ENCODE results near the gene ATP6V0E2.
"Not testable (repeated sequence)": the region's sequence is repeated elsewhere in the genome, so short reads cannot be mapped to it uniquely, and the experiment has no call there.

Gene ATP6V0E2

GRCh38 chr7:149878523-149878921 lies 4.8 kb downstream of the ATP6V0E2 start:
- DNase-seq (ENCODE audit: low spot score): no peak
- FAIRE-seq: no peak

DNA sequence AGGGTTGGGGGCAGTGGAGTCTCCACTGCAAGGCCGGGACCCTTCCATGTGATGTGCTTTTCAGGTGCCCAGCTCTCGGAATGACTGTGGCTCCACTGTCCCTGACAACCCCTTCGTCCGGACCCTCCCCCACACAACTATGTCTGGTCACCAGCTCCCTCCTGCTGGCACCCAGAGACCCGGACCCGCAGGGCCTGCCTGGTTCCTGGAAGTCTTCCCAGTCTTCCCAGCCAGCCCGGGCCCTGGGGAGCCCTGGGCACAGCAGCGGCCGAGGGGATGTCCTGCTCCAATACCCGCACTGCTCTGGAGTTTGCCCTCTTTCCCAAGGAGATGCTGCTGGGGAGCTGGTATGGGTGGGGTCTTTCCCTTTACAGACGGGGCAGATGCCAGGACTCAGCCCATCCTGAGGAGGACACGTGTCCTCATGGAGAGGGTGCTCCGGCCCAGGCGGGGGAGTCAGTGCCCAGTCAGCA lies 5.5 kb downstream of the ATP6V0E2 start:
- no peak for FAIRE-seq
- DNase-seq (ENCODE audit: low spot score): no peak

DNA sequence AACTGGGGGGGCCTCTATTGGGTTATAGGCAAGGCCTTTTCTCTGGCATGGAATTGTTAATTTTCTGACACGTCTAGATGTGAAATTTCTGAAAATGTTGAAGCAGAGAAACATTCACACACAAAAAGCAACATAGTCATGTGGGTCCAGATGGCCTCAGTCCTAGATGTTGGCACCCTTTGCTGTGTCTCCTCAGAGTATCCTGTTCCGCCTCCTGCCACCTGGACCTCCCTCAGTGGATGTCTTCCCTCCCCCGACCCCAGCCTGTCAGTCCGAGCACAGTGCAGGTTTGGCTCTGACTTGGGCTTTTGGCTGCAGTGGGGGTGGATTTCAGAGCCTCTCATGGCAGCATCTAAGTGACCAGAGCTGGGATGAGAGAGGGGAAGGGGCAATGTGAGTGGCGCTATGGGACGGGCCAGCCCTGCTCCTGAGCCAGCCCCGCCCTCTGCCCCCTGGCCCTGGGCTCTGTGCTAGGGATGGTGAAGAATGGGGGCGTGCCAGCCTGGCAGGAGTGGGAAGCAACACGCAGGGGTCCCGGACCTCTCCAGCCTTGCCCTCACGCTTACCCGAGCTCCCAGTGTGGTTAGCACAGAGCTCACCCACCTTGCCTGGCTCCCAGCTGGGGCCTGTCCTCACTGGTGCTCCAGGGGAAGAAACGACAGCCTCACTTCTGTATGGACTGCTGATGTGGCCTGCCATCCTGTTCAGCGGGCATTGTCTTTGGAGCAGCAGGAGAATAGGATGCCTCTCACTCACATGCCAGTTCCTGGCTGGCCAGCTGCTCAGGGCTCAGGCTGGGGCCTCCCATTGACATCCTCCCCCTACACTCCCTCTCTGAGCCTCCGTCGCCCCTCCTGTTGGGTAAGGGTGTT lies 6.2 kb downstream of the ATP6V0E2 start:
- no peak for FAIRE-seq
- DNase-seq (ENCODE audit: low spot score): no peak

DNA sequence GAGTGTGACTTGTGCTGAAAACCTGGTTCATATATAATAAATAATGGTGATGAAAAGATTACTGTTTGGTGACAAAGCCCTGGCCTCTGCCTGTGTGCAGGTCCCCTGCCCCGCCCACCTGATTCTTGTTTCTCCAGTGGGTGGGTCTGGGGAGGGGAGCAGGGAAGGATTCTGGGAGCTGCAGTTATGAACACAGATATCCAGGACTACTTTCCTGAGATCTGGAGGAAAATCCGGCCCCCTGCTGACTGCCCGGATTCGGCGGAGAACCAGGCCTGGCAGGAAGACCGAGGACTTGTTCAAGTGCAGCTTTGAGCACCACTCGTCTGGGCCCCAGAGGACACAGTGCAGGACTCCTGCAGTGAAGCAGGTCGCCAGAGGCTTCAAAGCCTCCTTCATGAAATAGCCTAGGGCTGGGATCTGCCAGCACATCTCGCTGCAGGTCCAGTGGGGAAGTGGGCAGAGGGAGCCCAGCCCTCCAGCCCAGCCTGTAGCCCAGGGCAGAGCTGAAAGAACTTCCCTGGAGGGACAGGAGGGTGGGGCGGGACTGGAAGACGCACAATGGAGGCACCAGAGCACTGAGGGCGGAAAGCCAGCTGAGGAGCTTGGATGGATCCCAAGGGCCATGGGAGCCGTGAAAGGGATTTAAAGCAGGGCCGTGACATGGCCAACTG lies 7.0 kb downstream of the ATP6V0E2 start:
- DNase-seq (ENCODE audit: low spot score): no peak
- FAIRE-seq: no peak

- DNase-seq (ENCODE audit: low spot score) (no peak), FAIRE-seq (no peak)
Measured at GRCh38 chr7:149881328-149882247, 7.8 kb downstream of the ATP6V0E2 start.

DNA sequence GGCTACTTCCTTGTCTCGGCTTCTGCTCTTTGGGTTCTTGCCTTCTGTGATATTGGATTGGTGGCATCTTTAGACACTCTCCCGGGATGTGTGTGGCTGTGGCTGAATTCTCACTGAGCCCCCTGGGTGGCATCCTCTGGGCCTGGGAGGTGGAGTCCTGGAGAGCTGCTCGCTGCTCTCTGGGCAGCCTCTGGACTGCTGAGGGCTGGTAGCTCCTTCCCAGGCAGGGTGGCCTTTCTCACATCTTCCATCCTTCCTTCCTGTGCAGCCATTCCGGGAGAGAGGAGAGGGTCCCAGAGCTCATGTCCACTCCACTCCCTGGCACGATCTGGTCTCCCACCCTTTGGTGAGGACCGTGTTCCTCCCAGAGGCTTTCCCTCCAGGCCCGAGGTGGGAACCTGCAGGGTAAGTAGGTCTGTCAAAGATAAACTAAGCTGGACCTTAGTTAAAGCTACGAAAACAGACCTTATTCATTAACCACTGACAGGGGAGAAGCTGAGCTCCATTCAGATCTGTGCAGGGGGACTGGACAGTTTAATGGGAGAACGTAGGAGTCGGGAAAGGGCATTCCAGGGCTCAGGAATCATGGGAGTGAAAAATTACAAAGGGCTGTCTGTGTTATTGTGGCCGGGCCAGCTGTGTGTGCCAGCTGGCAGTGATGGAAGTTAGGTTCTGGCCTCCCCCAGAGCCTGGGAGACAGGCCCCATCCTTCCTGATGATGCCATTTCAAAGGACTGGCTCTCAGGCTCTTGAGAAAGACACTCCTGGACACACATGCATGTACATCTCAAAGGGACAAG lies 8.7 kb downstream of the ATP6V0E2 start:
- DNase-seq (ENCODE audit: low spot score): no peak
- no peak for FAIRE-seq

GRCh38 chr7:149883048-149883438 lies 9.3 kb downstream of the ATP6V0E2 start:
- DNase-seq (ENCODE audit: low spot score): no peak
- FAIRE-seq: no peak

DNA sequence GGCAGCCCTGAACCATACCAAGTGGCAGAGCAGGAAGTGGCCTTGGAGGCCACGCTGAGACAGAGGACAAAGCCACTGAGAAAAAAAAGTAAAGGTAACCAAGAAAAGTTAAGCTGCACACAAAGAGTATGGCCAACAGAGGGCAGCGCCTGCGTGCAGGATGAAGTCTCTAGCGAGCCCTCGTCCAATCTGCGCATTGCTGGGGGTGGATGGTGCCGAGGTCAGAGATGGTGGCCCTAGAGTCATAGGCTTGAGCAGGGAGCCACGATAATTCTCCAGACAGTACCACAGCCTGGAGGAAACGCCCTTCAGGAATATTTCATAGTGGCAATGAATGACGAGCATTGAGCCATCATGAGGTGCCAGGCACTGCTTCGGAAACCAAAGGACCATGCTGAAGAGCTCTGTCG lies 9.7 kb downstream of the ATP6V0E2 start:
- no peak for FAIRE-seq
- DNase-seq (ENCODE audit: low spot score): peak; percentile 11

DNA sequence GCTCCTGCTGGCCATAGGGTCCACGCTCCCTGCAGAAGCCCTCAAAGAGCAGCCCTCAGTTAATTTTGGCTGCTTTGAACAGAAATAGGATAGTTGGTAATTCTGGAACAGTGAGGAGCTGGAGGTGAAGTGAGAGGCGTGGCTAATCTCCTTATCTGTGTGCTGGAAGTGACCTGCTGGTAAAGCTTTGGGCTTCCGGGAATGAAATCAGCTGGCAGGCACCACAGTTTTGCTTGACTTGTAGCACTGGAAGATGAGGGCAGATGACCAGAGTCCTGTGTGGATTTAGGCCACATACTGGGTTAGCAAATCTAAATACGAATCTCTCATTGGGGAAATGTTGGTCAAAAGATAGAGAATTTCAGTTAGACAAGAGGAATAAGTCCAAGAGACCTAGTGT lies 10.2 kb downstream of the ATP6V0E2 start:
- DNase-seq (ENCODE audit: low spot score) (no peak), FAIRE-seq (no peak)

- DNase-seq (ENCODE audit: low spot score) (no peak), FAIRE-seq (no peak)
Measured at GRCh38 chr7:149884541-149884940, 10.8 kb downstream of the ATP6V0E2 start.

DNA sequence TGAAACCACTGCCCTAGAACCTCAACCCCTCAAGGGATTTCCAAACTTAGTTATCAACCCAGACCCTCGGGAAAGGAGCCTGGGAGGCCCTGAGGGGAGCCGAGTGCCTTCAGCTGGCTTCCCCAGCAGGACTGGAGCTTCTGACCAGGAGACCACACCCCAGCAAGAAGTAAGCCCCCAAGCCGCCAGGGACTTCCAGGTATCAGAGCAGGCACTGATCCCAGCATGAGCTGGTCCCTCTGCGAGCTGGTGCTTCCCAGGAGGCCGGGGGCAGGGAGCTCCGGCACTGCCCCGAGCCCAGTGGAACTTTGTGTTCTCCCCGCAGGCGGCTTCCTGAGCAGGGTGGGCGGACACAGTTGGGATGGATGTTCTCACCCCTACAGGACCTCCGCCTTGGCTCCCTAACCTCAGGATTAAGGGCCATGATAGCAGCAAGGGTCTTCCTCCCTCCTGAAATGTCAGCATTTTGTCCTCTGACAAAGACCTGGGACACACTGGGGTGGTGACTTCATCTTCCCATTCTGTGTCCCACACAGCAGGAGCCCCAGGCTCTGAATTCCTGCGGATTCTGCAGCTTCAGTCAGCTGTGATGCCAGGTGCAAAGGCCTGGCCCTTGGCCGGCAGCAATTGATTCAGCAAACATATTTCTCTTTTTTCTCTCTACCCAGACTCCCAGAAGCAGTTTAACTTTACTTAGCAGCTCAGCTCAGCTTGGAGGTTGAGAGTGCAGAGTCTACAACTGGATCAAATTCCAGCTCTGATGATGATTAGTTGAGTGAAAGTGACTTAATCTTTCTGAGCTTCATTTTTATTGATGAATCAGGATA lies 11.6 kb downstream of the ATP6V0E2 start:
- FAIRE-seq: no peak
- no peak for DNase-seq (ENCODE audit: low spot score)

GRCh38 chr7:149886018-149886415 lies 12.2 kb downstream of the ATP6V0E2 start:
- DNase-seq (ENCODE audit: low spot score): no peak

DNA sequence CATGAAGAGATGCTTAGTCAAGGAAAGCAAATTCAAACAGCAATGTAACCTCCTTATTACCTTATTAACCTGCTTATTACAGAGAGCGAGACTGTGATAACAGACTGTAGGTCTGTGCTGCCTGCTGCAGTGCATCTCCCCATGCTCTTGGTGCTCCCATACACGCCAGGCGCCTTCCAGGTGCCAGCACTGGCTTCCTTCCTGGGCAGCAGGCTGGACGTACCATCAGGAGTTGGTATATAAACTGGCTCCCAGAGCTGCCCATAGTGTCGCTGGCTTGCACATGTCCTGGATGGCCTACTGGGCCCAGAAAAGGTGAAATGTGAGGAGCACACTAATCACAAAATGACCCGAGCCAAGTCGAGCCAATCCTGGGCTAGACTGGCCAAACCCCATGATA lies 13.5 kb downstream of the ATP6V0E2 start:
- FAIRE-seq: no peak
- no peak for DNase-seq (ENCODE audit: low spot score)

More at GRCh38 chr7:149886018-149886415, 12.2 kb downstream of the ATP6V0E2 start:
- FAIRE-seq: no peak

DNA sequence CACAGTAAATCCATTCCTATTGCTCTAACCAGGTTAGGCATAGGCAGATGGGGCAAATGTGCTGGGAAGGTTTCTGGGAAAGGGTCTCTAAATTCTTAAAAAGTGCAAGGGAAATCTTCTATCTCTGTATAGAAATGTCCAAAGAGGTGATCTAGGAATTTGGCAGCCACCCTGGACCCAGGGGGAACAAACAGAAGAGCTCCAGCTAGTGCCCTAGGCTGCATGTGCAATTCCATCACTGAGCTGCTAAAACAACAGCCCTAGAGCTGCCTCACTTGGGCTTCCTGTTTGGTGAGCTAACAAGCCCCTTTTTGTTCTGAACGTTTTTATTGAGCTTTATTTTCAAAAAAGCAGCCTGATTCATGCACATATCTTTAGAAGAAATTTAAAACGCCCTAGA lies 16.9 kb downstream of the ATP6V0E2 start:
- DNase-seq (ENCODE audit: low spot score); FAIRE-seq: not testable (repeated sequence)

DNA sequence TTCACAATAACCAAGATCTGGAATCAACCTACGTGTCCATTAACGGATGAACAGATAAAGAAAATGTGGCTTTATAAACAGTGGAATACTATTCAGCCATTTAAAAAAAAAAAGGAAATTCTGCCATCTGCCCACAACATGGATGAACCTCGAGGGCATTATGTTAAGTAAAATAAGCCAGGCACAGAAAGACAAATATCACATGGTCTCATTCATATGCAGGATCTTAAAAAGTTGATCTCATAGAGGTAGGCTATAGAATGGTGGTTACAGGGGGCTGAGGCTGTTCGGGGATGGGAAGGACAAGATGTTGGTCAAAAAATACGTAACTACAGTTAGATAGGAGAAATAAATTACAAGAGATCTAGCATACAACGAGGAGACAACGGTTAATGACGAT lies 21.2 kb downstream of the ATP6V0E2 start:
- DNase-seq (ENCODE audit: low spot score); FAIRE-seq: not testable (repeated sequence)

GRCh38 chr7:149907776-149908376 lies 34.1 kb downstream of the ATP6V0E2 start:
- DNase-seq (ENCODE audit: low spot score); FAIRE-seq: not testable (repeated sequence)

DNA sequence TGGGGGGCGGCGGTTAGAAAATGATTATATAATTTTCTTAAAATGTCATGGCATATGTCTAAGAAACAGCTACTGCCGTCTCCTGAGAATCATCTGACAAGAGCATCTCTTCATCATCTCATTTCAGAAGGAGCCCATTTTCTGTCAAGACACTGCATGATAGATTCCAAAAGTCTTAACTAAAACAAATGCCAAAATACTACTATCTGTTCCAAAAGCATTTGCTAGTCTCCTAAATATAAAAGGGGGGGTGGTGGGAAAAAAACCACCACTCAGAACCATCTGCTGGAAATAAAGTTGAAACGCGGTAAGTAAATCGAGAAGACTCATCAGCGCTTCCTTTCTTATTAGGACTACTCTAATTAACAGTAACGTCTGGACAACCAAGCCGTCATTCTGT lies 36.5 kb downstream of the ATP6V0E2 start:
- not testable (repeated sequence) for DNase-seq (ENCODE audit: low spot score); FAIRE-seq

DNA sequence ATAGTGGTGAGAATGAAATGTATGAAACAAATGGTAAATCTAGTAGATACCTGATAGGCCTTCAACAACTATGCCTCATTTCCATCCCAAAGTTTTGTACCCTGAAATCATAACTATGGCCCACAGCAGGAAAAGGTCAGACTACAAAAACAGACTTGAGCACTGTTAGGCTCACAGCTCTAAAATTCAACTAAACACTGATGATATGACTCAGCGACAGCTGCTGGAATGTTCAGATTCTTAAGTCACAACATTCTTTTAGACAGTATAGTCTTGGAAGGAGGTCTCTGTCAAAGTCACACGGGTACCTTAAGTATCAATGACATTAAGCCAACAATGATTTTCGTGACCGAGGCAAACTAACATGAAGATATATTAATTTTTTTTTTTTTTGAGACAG lies 38.4 kb downstream of the ATP6V0E2 start:
- not testable (repeated sequence) for DNase-seq (ENCODE audit: low spot score); FAIRE-seq

GRCh38 chr7:149926414-149926813 lies 52.6 kb downstream of the ATP6V0E2 start:
- DNase-seq (ENCODE audit: low spot score); FAIRE-seq: not testable (repeated sequence)

Data from urothelium cell line (cell line).